ENCODE measurements around the gene TMEM203.

The TMEM203 gene

GRCh38 chr9:137226338-137227053 lies 21.0 kb upstream of the TMEM203 start:
- DNase-seq (ENCODE audit: low read depth) = no peak
- peak overlapping the region; percentile 34; the same call in 1 of the 2 replicates for H3K4me3 ChIP-seq (ENCODE audit: low read depth, low read length)
- TF ChIP-seq, protein P1, sequence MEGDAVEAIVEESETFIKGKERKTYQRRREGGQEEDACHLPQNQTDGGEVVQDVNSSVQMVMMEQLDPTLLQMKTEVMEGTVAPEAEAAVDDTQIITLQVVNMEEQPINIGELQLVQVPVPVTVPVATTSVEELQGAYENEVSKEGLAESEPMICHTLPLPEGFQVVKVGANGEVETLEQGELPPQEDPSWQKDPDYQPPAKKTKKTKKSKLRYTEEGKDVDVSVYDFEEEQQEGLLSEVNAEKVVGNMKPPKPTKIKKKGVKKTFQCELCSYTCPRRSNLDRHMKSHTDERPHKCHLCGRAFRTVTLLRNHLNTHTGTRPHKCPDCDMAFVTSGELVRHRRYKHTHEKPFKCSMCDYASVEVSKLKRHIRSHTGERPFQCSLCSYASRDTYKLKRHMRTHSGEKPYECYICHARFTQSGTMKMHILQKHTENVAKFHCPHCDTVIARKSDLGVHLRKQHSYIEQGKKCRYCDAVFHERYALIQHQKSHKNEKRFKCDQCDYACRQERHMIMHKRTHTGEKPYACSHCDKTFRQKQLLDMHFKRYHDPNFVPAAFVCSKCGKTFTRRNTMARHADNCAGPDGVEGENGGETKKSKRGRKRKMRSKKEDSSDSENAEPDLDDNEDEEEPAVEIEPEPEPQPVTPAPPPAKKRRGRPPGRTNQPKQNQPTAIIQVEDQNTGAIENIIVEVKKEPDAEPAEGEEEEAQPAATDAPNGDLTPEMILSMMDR (IDR thresholded peaks at IDR 0.05; ENCODE audit: control insufficient read depth, extremely low read depth, insufficient read depth) = no peak

DNA sequence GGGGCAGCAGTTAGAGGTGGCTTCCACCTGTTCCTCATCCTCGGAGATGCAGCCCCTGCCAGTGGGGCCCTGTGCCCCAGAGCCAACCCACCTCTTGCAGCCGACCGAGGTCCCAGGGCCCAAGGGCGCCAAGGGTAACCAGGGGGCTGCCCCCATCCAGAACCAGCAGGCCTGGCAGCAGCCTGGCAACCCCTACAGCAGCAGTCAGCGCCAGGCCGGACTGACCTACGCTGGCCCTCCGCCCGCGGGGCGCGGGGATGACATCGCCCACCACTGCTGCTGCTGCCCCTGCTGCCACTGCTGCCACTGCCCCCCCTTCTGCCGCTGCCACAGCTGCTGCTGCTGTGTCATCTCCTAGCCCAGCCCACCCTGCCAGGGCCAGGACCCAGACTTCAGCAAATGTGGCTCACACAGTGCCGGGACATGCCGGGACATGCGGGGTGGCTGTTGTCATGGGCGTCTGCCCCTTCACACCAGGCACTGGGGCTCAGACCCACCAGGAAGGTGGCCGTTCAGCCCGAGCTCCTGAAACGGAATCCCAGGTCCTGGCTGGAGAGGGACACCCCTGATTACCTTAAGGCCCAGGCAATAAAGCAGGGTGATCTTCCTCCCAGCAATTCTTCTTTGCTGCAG lies 20.4 kb upstream of the TMEM203 start:
- DNase-seq (ENCODE audit: low read depth) = no peak
- TF ChIP-seq, protein P1 (IDR thresholded peaks at IDR 0.05; ENCODE audit: control insufficient read depth, extremely low read depth, insufficient read depth) = no peak
- H3K4me3 ChIP-seq (ENCODE audit: low read depth, low read length) = no peak overlapping the region

- no peak for DNase-seq (ENCODE audit: low read depth)
- H3K4me3 ChIP-seq (ENCODE audit: low read depth, low read length) = peak within 1 kb of the TSS; percentile 58
- TF ChIP-seq, protein P1 (IDR thresholded peaks at IDR 0.05; ENCODE audit: control insufficient read depth, extremely low read depth, insufficient read depth) = no peak
Observed at GRCh38 chr9:137224830-137225694, 19.6 kb upstream of the TMEM203 start, which contains the start of gene CYSRT1. Gene CYSRT1, plus strand, starts transcription at chr9:137225174. Its CDS starts 448 bp downstream, at chr9:137225622.

- peak; percentile 94 for DNase-seq (ENCODE audit: low read depth)
- TF ChIP-seq, protein P1 (IDR thresholded peaks at IDR 0.05; ENCODE audit: control insufficient read depth, extremely low read depth, insufficient read depth) = no peak
- H3K4me3 ChIP-seq (ENCODE audit: low read depth, low read length) = peak overlapping the region; percentile 58
Observed at GRCh38 chr9:137223078-137223970, 17.9 kb upstream of the TMEM203 start.

DNA sequence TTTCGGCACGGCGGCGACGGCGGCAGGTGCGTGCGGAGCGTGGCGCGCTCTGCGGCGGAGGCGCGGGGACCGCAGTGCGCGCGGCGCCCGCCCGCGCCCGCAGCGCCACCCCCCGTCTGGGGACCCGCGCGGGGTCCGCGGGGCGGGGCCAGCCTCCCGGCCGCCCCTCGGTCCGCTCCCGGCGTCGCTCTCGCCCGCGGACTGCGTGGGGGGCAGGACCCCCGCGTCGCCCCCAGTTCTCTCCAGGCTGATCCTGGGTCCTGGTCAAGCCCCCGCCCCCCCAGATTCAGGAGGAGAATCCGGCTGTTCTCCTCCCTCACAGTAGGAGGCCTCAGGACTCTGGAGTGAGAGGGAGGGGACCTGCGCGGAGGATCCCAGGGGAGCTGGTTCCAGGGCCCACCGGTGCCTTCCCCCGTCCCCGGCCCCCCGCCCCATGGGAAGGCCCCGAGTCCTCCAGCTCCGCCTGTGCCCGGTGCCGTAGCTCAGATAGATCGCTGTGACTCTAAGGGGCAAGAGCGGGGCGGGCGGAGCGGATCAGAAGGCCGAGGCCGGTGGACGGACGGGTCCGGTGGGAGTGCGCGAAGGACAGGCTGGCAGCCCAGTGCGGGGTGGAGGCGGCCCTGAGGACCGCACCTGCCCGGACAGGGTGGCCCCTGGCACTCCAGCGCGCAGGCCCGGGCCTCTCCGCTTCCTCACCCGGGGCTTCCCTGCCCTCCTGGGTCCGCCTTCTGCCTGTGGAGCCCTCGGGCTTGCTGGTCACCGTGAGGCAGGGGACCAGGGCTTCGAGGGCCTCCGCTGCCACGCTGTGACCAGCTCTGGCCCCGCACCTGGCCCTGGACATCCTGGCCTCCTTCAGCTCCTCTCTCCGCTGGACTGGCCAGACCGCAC lies 17.0 kb upstream of the TMEM203 start, which contains the start of gene RNF208:
Gene RNF208 (minus strand): TSS at position 51 of the 888 bp plus-strand sequence. CDS start 1,028 bp downstream, outside the sequence.
- H3K4me3 ChIP-seq (ENCODE audit: low read depth, low read length) = peak within 1 kb of the TSS; percentile 58
- TF ChIP-seq, protein P1 (IDR thresholded peaks at IDR 0.05; ENCODE audit: control insufficient read depth, extremely low read depth, insufficient read depth) = no peak
- DNase-seq (ENCODE audit: low read depth) = no peak

All from LNCaP clone FGC (cell line).